Retinal pigment epithelial cell (primary cell): Measurements from ENCODE around the gene IST1.

Source experiments
- DNase-seq: peaks from one replicate; pipeline ENCODE4 v3.0.0-alpha.2; 2010; ENCODE audit warnings: low read depth
- H3K4me3 ChIP-seq: 2 replicates; pipeline ENCODE4 v1.5.1; 2011; ENCODE audit warnings: mild to moderate bottlenecking, low read length, control low read depth, moderate library complexity
- CTCF ChIP-seq: conservative IDR thresholded peaks from 2 replicates; pipeline ENCODE4 v1.5.1; 2011; ENCODE audit warnings: low read depth, low read length, control low read depth, inconsistent platforms

Gene IST1

GRCh38 chr16:71954699-71955195 lies 59.4 kb downstream of the IST1 start:
- DNase-seq: no peak
- no peak overlapping the region for H3K4me3 ChIP-seq
- no peak for TF ChIP-seq CTCF

GRCh38 chr16:71956486-71956885 lies 61.2 kb downstream of the IST1 start:
- no peak for TF ChIP-seq CTCF
- no peak for DNase-seq
- H3K4me3 ChIP-seq: no peak overlapping the region

GRCh38 chr16:71961066-71962039 lies 66.0 kb downstream of the IST1 start:
- no peak overlapping the region for H3K4me3 ChIP-seq
- peak; percentile 82 for TF ChIP-seq CTCF
- peak; percentile 46 for DNase-seq

- TF ChIP-seq CTCF: no peak
- DNase-seq: no peak
- no peak overlapping the region for H3K4me3 ChIP-seq
These were observed 68.0 kb downstream of the IST1 start for GRCh38 chr16:71963125-71963875.

- TF ChIP-seq CTCF: no peak
- no peak for DNase-seq
- H3K4me3 ChIP-seq: no peak overlapping the region
These were observed 69.9 kb downstream of the IST1 start for GRCh38 chr16:71965223-71965622.

GRCh38 chr16:71966932-71967331 lies 71.6 kb downstream of the IST1 start:
- DNase-seq: no peak

More at GRCh38 chr16:71966932-71967331, 71.6 kb downstream of the IST1 start:
- TF ChIP-seq CTCF: no peak
- H3K4me3 ChIP-seq: no peak overlapping the region
